Effector memory CD8-positive, alpha-beta T cell (primary cell): ENCODE measurements around the gene SPRY4.
"Not testable (repeated sequence)": the region's sequence is repeated elsewhere in the genome, so short reads cannot be mapped to it uniquely, and the experiment has no call there.

ENCODE experiments used
- ATAC-seq: fragments of 150-1000 bp; cut with Tn5 transposase; replicated peaks from 2 replicates; pipeline ENCODE4 v1.10.0; 2021; ENCODE audit warnings: mild to moderate bottlenecking, moderate library complexity
- DNase-seq, 3 experiments: peaks; one replicate each; pipeline ENCODE4 v3.0.0; 2021
- H3K27ac Mint-ChIP-seq, 2 donors: one replicate each; pipeline ENCODE4 v1.8.0; 2022; ENCODE audit warnings: mild to moderate bottlenecking in 2 of 2, mixed read lengths in 2 of 2, moderate library complexity in 2 of 2
- H3K27me3 Mint-ChIP-seq, 2 donors: one replicate each; pipeline ENCODE4 v1.8.0; 2022; ENCODE audit warnings: mixed read lengths in 2 of 2
- H3K36me3 Mint-ChIP-seq: one replicate; pipeline ENCODE4 v1.8.0; 2022; ENCODE audit warnings: mild to moderate bottlenecking, moderate library complexity, mixed read lengths; ENCODE audit not compliant: insufficient read depth
- H3K4me1 Mint-ChIP-seq, 2 donors: one replicate each; pipeline ENCODE4 v1.8.0; 2022; ENCODE audit warnings: low read depth in 2 of 2, mixed read lengths in 2 of 2
- H3K4me3 Mint-ChIP-seq, 2 donors: one replicate each; pipeline ENCODE4 v1.8.0; 2022; ENCODE audit warnings: mild to moderate bottlenecking in 2 of 2, mixed read lengths in 2 of 2, moderate library complexity in 2 of 2
- H3K9me3 Mint-ChIP-seq, 2 donors: one replicate each; pipeline ENCODE4 v1.8.0; 2022; ENCODE audit warnings: mixed read lengths in 2 of 2

The SPRY4 gene

DNA sequence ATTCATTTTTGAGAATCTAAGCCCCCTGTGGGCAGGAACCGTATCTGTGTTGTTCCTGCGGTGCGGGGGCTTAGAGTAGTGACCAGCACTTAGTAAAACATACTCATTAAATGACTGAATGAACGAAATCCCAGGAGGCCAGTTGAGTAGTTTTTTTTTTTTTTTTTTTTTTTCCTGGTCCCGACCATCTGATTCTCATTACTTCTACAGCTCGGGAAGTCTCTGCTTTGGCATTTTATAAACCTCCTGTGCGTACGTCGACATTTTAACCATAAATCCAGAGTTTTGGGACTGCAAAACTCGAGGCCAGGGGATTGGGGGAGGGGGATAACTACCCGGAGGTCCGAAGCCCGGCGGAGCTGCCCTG, 31.5 kb upstream of the SPRY4 start:
- Mint-ChIP-seq H3K27me3 (no peaks in the 10 kb centered on the region), H3K4me3 (peak overlapping the region; percentile 79 to 81), H3K36me3 (peaks cover 14% of the 10 kb centered on the region), H3K4me1 (peaks cover 19 to 21% of the 10 kb centered on the region in 2 donors), H3K9me3 (no peaks in the 10 kb centered on the region), H3K27ac (peak overlapping the region; percentile 76 to 85)
- no peak for DNase-seq
- no peak for ATAC-seq

DNA sequence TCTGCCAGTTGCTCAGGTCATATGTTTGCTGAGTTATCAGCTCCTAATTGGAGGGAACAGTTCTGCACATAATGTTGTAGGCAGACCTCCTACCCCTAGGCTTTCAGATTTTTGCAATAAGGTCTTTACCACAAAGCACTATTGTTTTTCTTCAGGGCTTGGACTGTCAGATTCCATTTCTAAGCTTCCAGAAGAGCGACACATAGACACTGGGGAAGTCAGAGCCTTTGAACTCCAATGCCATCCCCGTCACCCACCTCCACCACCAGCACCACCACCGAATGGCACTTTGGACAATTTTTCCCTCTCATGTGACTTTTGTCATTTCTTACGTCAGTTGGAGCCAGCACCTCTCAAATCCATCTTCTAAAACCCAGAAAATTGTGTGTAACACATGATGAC, 28.3 kb upstream of the SPRY4 start:
- no peak for DNase-seq
- peaks cover 9 to 11% of the 10 kb centered on the region in 2 donors for H3K4me1 Mint-ChIP-seq
- no peak for ATAC-seq
- H3K27ac Mint-ChIP-seq: no peak overlapping the region
- no peak overlapping the region for H3K4me3 Mint-ChIP-seq
- H3K36me3 Mint-ChIP-seq: peaks cover 14% of the 10 kb centered on the region
- H3K9me3 Mint-ChIP-seq: no peaks in the 10 kb centered on the region
- H3K27me3 Mint-ChIP-seq: no peaks in the 10 kb centered on the region

GRCh38 chr5:142350021-142350420, 25.2 kb upstream of the SPRY4 start:
- Mint-ChIP-seq H3K27me3 (no peaks in the 10 kb centered on the region), H3K9me3 (peaks cover 0 to 1% of the 10 kb centered on the region in 2 donors), H3K4me3 (no peak overlapping the region), H3K27ac (no peak overlapping the region), H3K36me3 (no peaks in the 10 kb centered on the region), H3K4me1 (no peaks in the 10 kb centered on the region)
- DNase-seq: no peak
- no peak for ATAC-seq

DNA sequence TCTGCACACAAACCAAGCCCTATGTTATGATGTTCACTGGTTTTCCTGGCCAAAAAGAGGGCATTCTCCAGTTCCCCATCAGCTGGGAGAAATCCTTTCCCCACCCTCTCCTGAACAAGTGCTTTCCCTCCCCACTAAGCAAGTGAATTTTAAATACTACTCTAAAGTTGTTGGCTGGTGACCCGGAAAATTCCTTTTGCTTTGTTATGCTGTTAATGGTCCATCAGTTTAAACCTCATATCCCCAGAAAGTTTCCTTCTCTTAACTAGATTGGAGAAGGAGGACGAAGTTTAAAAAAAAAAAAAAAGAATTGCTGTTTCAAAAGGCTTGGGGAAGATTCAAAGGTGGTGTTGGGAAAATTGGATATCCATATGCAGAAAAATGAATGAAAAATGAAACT, 21.9 kb upstream of the SPRY4 start:
- H3K9me3 Mint-ChIP-seq: peaks cover 6 to 9% of the 10 kb centered on the region in 2 donors
- H3K27ac Mint-ChIP-seq: no peak overlapping the region
- no peak for DNase-seq

GRCh38 chr5:142344915-142345314, 20.1 kb upstream of the SPRY4 start:
- H3K36me3 Mint-ChIP-seq, H3K9me3 Mint-ChIP-seq, ATAC-seq, DNase-seq, H3K27ac Mint-ChIP-seq, H3K4me1 Mint-ChIP-seq, H3K4me3 Mint-ChIP-seq: not testable (repeated sequence)
- peaks cover 17 to 28% of the 10 kb centered on the region in 2 donors for H3K27me3 Mint-ChIP-seq

More for the DNA sequence above, 21.9 kb upstream of the SPRY4 start:
- Mint-ChIP-seq H3K36me3 (no peaks in the 10 kb centered on the region), H3K4me1 (no peaks in the 10 kb centered on the region), H3K27me3 (peaks cover 2 to 14% of the 10 kb centered on the region in 2 donors), H3K4me3 (no peak overlapping the region)
- ATAC-seq: no peak

DNA sequence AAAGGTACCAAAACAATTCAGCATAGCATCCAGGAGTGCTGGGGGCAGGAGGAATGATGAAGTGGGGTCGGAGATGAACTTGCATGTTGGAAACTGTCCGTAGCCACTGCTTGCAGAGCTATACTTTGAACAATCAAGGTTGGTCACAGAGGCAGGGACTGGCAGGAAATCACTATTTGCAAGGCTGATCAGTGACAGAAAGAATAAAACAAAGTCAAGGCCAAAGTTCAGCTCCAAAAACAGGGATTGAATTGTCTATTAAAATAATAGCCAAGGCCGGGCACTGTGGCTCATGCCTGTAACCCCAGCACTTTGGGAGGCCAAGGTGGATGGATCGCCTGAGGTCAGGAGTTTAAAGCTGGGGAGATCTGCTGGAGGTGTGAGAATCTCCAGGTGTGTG, 18.7 kb upstream of the SPRY4 start:
- no peak for DNase-seq
- Mint-ChIP-seq H3K9me3 (peaks cover 6 to 9% of the 10 kb centered on the region in 2 donors), H3K27ac (no peak overlapping the region), H3K36me3 (no peaks in the 10 kb centered on the region), H3K4me3 (no peak overlapping the region), H3K27me3 (peaks cover 20 to 37% of the 10 kb centered on the region in 2 donors), H3K4me1 (no peaks in the 10 kb centered on the region)
- no peak for ATAC-seq

DNA sequence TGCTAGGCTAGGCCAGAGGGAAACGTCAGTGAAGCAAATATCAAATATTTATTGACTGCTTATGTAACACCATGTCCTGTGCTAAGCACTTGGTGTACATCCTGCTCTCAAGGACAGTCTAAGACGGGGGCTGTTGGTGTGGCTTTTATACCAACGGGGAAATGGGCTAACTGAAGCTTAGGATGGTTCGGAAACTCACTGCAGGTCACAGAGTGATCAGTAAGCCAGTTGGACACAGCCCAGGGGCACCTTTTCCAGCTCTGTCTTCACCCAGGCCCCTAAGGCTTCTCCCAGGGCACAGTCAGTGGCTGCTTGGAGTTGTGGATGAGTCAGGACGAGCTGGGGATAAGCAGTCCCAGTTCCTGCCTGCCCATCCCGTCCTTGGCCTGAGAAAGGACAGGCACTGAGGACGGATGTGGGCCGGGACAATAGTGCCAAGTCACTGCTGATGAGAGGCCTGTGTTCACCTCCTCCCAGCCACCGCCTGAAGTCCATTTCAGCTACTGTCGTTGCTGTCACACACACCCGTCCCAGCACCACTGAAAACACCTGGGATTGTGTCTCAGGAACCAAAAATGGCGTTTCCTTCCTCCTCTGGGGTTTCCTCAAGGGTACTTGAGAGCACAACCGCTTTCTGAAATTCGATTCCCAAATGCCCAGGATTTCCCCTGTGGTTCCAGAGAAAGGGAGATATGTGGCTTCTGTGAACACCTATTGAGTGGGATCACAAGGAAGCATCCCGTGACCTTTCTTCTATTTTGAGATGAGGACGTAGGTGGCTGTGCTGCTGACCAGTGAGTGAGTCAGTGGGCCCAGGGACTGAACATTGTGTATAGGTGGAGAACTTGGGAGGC, 17.5 kb upstream of the SPRY4 start:
- Mint-ChIP-seq H3K4me3 (no peak overlapping the region), H3K36me3 (no peaks in the 10 kb centered on the region), H3K27ac (no peak overlapping the region), H3K27me3 (peaks cover 20 to 37% of the 10 kb centered on the region in 2 donors), H3K9me3 (peaks cover 6 to 9% of the 10 kb centered on the region in 2 donors), H3K4me1 (no peaks in the 10 kb centered on the region)
- no peak for ATAC-seq
- no peak for DNase-seq

DNA sequence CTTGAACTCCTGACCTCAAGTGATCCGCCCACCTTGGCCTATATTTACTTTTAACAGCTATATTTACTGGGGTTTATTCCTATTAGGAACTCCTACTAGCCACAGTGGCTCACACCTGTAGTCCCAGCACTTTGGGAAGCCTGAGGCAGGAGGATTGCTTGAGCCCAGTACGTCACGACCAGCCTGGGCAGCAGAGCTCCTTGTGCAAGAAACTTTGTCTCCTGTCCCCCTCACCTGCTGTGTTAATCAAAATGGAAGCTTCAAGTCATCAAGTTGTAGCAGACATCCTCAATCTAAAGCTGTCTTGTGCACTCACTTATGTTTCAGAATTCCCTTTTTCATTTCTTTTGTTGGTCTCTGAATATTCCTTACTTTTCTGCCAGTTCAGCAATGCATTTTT, 15.0 kb upstream of the SPRY4 start:
- H3K4me1 Mint-ChIP-seq: no peaks in the 10 kb centered on the region
- H3K27ac Mint-ChIP-seq: no peak overlapping the region
- H3K4me3 Mint-ChIP-seq: no peak overlapping the region
- H3K36me3 Mint-ChIP-seq: no peaks in the 10 kb centered on the region
- DNase-seq (no peak), ATAC-seq (no peak)
- H3K9me3 Mint-ChIP-seq: peaks cover 4 to 8% of the 10 kb centered on the region in 2 donors
- peaks cover 20 to 37% of the 10 kb centered on the region in 2 donors for H3K27me3 Mint-ChIP-seq

- no peak for ATAC-seq
- no peak overlapping the region for H3K27ac Mint-ChIP-seq
- H3K4me3 Mint-ChIP-seq: no peak overlapping the region
- DNase-seq: no peak
- no peaks in the 10 kb centered on the region for H3K36me3 Mint-ChIP-seq
- H3K4me1 Mint-ChIP-seq: no peaks in the 10 kb centered on the region
- no peaks in the 10 kb centered on the region for H3K9me3 Mint-ChIP-seq
- peaks cover 0 to 5% of the 10 kb centered on the region in 2 donors for H3K27me3 Mint-ChIP-seq
Observed at GRCh38 chr5:142334538-142334937, 9.7 kb upstream of the SPRY4 start.

GRCh38 chr5:142333749-142334148, 8.9 kb upstream of the SPRY4 start:
- H3K36me3 Mint-ChIP-seq, DNase-seq, H3K9me3 Mint-ChIP-seq, H3K27me3 Mint-ChIP-seq, H3K27ac Mint-ChIP-seq, ATAC-seq, H3K4me3 Mint-ChIP-seq, H3K4me1 Mint-ChIP-seq: not testable (repeated sequence)

DNA sequence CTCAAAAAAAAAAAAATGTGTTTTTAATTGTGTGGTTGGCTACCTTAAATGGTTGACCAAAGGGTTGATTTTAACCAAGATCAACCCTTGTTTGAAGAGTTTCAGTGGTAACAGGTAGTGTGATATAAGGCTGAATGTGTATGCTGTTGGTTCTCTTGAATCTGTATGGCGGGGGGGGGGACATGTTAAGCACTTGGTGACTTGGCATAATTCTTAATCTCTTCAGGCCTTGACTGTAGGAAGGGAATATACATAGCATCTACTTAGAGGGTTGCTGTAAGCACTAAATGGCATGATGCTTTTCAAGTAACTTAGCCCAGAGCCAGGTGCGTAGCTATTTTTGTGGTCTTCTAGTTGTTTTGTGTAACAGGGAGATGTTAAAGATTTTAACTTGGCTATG, 5.6 kb upstream of the SPRY4 start:
- H3K9me3 Mint-ChIP-seq: no peaks in the 10 kb centered on the region
- H3K27ac Mint-ChIP-seq: no peak overlapping the region
- no peaks in the 10 kb centered on the region for H3K36me3 Mint-ChIP-seq
- DNase-seq (no peak), ATAC-seq (no peak)
- peaks cover 3% of the 10 kb centered on the region in 2 donors for H3K4me1 Mint-ChIP-seq
- H3K27me3 Mint-ChIP-seq: peaks cover 21 to 38% of the 10 kb centered on the region in 2 donors
- no peak overlapping the region for H3K4me3 Mint-ChIP-seq

DNA sequence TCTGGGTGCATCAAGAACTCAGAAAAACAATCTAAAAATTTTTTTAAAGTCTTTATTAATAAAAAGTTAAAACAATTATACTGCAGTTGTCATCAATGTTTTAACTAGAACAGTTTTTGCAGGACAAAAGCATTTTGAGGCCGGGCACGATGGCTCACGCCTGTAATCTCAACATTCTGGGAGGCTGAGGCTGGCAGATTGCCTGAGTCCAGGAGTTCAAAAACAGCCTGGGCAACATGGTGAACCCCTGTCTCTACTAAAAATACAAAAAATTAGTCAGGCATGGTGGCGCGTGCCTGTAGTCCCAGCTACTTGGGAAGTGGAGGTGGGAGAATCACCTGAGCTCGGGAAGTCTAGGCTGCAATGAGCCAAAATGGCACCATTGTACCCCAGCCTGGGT, 5.2 kb upstream of the SPRY4 start:
- Mint-ChIP-seq H3K4me1 (peaks cover 5 to 6% of the 10 kb centered on the region in 2 donors), H3K27ac (no peak overlapping the region), H3K27me3 (peaks cover 23 to 42% of the 10 kb centered on the region in 2 donors), H3K4me3 (no peak overlapping the region), H3K9me3 (no peaks in the 10 kb centered on the region), H3K36me3 (peaks cover 3% of the 10 kb centered on the region)
- DNase-seq: no peak
- ATAC-seq: no peak

DNA sequence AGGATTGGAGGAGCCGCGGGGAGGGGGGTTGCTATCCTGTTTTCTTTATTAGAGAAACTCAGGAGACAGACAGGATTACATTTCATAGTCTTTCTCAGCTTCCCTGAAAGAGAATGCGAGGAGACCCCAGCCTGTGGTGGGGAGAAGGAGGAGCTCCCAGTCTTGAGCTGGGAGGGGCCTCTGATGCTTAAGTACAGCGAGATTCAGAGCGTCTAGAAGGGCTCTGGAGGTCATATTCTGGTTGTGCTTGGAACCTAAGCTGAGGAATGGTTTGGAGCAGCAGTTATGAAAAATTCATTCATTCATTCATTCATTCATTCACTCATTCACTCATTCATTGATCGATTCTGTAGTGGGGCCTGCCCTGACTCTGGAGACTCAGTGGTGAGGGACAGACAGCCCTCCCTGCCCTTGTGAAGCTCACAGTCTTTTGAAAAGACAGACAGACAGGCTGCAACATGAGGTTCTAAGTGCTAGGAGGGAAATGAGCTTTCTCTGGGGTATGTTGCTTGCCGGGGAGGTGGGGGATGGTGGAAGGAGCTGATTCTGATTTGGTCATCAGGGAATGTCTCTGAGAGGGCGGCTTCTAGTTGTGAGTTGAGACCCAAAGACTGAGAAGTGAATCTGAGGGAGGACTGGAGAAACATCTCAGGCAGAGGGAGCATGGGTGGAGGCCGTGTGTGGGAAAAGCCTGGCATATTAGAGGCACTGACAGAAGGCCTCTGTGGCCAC, 2.5 kb upstream of the SPRY4 start:
- no peaks in the 10 kb centered on the region for H3K9me3 Mint-ChIP-seq
- DNase-seq (no peak), ATAC-seq (no peak)
- H3K27ac Mint-ChIP-seq: no peak overlapping the region
- peaks cover 48 to 69% of the 10 kb centered on the region in 2 donors for H3K27me3 Mint-ChIP-seq
- no peak overlapping the region for H3K4me3 Mint-ChIP-seq
- H3K36me3 Mint-ChIP-seq: peaks cover 8% of the 10 kb centered on the region
- peaks cover 18 to 22% of the 10 kb centered on the region in 2 donors for H3K4me1 Mint-ChIP-seq

DNA sequence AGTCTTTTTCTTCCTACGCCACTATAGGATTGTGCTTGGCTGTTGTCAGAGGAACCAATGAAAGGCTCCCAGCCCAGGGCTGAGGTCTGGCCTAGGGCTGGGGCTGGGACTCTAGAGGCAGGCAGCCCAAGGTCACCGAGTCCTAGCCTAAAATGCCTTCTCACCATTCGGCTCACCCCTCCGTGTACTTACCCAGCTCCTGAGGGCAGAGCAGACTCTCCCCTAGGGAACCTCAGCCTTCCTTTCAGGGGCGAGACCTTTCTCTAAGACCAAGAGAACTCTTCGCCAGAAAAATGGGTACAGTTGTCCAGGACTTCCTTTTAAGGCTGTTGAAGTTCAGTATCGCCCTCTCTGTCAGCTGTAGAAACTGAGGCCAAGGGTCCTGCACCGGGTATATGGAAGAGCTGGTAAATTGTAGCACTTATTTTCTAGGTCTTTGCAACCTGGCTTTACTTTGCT, 1.7 kb upstream of the SPRY4 start:
- peak overlapping the region in 1 of 2 donors; percentile 89 for H3K4me3 Mint-ChIP-seq
- peaks cover 18 to 22% of the 10 kb centered on the region in 2 donors for H3K4me1 Mint-ChIP-seq
- DNase-seq (no peak), ATAC-seq (no peak)
- no peaks in the 10 kb centered on the region for H3K9me3 Mint-ChIP-seq
- H3K27me3 Mint-ChIP-seq: peaks cover 55 to 77% of the 10 kb centered on the region in 2 donors
- no peak overlapping the region for H3K27ac Mint-ChIP-seq
- H3K36me3 Mint-ChIP-seq: peaks cover 8% of the 10 kb centered on the region
